Astrocyte (in vitro differentiated cells and primary cell): ENCODE data around the gene SEC23A. TPM values are rescaled to one million over a fixed set of nuclear protein-coding genes. Genes with fewer than 3 reads are reported as not detected.
A peak's percentile ranks its signal among the peaks of the same experiment; 100 is the strongest.
"Not testable (repeated sequence)": the region's sequence is repeated elsewhere in the genome, so short reads cannot be mapped to it uniquely, and the experiment has no call there.

Source experiments
- DNase-seq: peaks from one replicate; pipeline ENCODE4 v3.0.0-alpha.2; 2010; ENCODE audit warnings: low read depth
- FAIRE-seq: peaks from 2 replicates; lab custom pipeline; 2011; peaks lifted over from hg19 to GRCh38; lab: Jason Lieb, UNC
- H2AFZ ChIP-seq: 2 replicates; pipeline ENCODE4 v1.6.0; 2012; ENCODE audit warnings: low read depth, low read length, inconsistent platforms
- H3K27ac ChIP-seq: 2 replicates; pipeline ENCODE4 v1.5.1; 2011; ENCODE audit warnings: low read depth, low read length, inconsistent platforms
- H3K27me3 ChIP-seq: 2 replicates; pipeline ENCODE4 v1.6.0; 2011; ENCODE audit warnings: low read length, inconsistent platforms; ENCODE audit not compliant: insufficient read depth
- H3K36me3 ChIP-seq: 2 replicates; pipeline ENCODE4 v1.5.1; 2011; ENCODE audit warnings: low read length, inconsistent platforms; ENCODE audit not compliant: insufficient read depth
- H3K4me1 ChIP-seq: 2 replicates; pipeline ENCODE4 v1.5.1; 2011; ENCODE audit warnings: low read length, inconsistent platforms; ENCODE audit not compliant: insufficient read depth
- H3K4me2 ChIP-seq: 2 replicates; pipeline ENCODE4 v1.6.0; 2012; ENCODE audit warnings: low read length, inconsistent platforms
- H3K4me3 ChIP-seq: 2 replicates; pipeline ENCODE4 v1.5.1; 2011; ENCODE audit warnings: low read depth, mild to moderate bottlenecking, low read length, inconsistent platforms; ENCODE audit not compliant: insufficient read depth
- H3K79me2 ChIP-seq: 2 replicates; pipeline ENCODE4 v1.6.0; 2012; ENCODE audit warnings: mild to moderate bottlenecking, low read length, inconsistent platforms; ENCODE audit not compliant: insufficient read depth
- H3K9ac ChIP-seq: 2 replicates; pipeline ENCODE4 v1.6.0; 2012; ENCODE audit warnings: mild to moderate bottlenecking, low read length, inconsistent platforms
- H3K9me3 ChIP-seq: 2 replicates; pipeline ENCODE4 v1.5.1; 2012; ENCODE audit warnings: low read depth, mild to moderate bottlenecking, low read length, inconsistent platforms; ENCODE audit not compliant: insufficient read depth
- H4K20me1 ChIP-seq: 2 replicates; pipeline ENCODE4 v1.6.0; 2012; ENCODE audit warnings: low read length, inconsistent platforms; ENCODE audit not compliant: insufficient read depth
- H3K27ac Mint-ChIP-seq: one replicate; pipeline ENCODE4 v1.8.0; 2021; ENCODE audit warnings: mild to moderate bottlenecking, mixed read lengths; ENCODE audit not compliant: unreplicated experiment
- H3K27me3 Mint-ChIP-seq: one replicate; pipeline ENCODE4 v1.8.0; 2021; ENCODE audit warnings: low read depth, mixed read lengths; ENCODE audit not compliant: unreplicated experiment
- H3K36me3 Mint-ChIP-seq: one replicate; pipeline ENCODE4 v1.8.0; 2021; ENCODE audit warnings: low read depth, mixed read lengths; ENCODE audit not compliant: unreplicated experiment
- H3K4me1 Mint-ChIP-seq: one replicate; pipeline ENCODE4 v1.8.0; 2021; ENCODE audit warnings: low read depth, mixed read lengths; ENCODE audit not compliant: unreplicated experiment
- H3K4me3 Mint-ChIP-seq: one replicate; pipeline ENCODE4 v1.8.0; 2021; ENCODE audit warnings: mild to moderate bottlenecking, moderate library complexity, mixed read lengths; ENCODE audit not compliant: unreplicated experiment
- H3K9me3 Mint-ChIP-seq: one replicate; pipeline ENCODE4 v1.8.0; 2021; ENCODE audit warnings: mild to moderate bottlenecking, mixed read lengths; ENCODE audit not compliant: unreplicated experiment
- CTCF ChIP-seq: IDR thresholded peaks from 2 replicates; pipeline ENCODE4 v1.5.1; 2011; ENCODE audit warnings: low read depth, mild to moderate bottlenecking, inconsistent platforms, low read length, moderate library complexity; ENCODE audit not compliant: insufficient read depth
- EZH2 ChIP-seq: IDR thresholded peaks from 2 replicates; pipeline ENCODE4 v1.6.1; 2012; ENCODE audit warnings: mild to moderate bottlenecking, low read length, inconsistent platforms; ENCODE audit not compliant: insufficient read depth
- total RNA-seq: library from RNA; stranded (reverse); gene quantifications from 2 replicates; pipeline ENCODE4 v1.2.1, GENCODE V29; 2021

The SEC23A gene
- total RNA-seq, 1 donor from 2014 or later, result 229 TPM

DNA sequence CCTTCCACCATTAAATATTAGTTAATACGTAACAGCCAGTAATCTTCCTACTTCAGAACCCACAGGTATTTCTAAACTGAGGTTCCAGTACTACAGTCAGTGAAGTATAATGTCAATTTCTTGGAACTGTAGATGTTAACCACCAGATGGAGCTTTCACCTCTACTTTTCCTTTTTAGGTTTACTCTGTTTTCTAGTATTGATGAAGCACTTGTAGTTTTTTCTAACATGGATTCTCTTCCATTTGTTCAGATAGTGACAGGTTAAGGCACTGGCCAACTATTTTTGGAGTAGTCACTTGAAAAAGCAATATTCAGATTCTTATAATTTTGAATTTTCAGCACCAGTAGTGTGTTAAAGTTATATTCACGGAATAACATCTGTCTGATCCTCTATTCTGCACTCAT is 4.6 kb upstream of the SEC23A start:
- Histone ChIP-seq H3K27me3 (no peaks in the 10 kb centered on the region), H3K36me3 (no peaks in the 10 kb centered on the region), H3K9me3 (no peaks in the 10 kb centered on the region), H4K20me1 (no peaks in the 10 kb centered on the region), H3K4me3 (no peak overlapping the region), H3K27ac (no peak overlapping the region), H3K79me2 (peaks cover 20% of the 10 kb centered on the region), H3K4me1 (no peaks in the 10 kb centered on the region), H3K4me2 (no peak overlapping the region), H2AFZ (no peak overlapping the region), H3K9ac (no peak overlapping the region)
- Mint-ChIP-seq H3K27ac (no peak overlapping the region), H3K4me1 (peaks cover 4% of the 10 kb centered on the region), H3K9me3 (no peaks in the 10 kb centered on the region), H3K27me3 (no peaks in the 10 kb centered on the region), H3K36me3 (no peaks in the 10 kb centered on the region), H3K4me3 (no peak overlapping the region)
- FAIRE-seq (no peak), DNase-seq (peak; percentile 39)
- TF ChIP-seq EZH2 (no peak), CTCF (peak; percentile 42)

GRCh38 chr14:39104078-39104801 is 1.2 kb upstream of the SEC23A start:
- H3K4me1 ChIP-seq, result not testable (repeated sequence)

GRCh38 chr14:39102265-39102968 is 618 bp downstream of the SEC23A start:
- peak overlapping the region; percentile 94 for H3K4me2 ChIP-seq
- DNase-seq (peak; percentile 29), FAIRE-seq (no peak)
- TF ChIP-seq CTCF (no peak), EZH2 (no peak)
- peaks cover 34% of the 10 kb centered on the region for H4K20me1 ChIP-seq
- Mint-ChIP-seq H3K27ac (peak overlapping the region; percentile 95), H3K9me3 (no peaks in the 10 kb centered on the region), H3K27me3 (no peaks in the 10 kb centered on the region), H3K36me3 (peaks cover 2% of the 10 kb centered on the region), H3K4me3 (peak overlapping the region; percentile 97), H3K4me1 (peaks cover 19% of the 10 kb centered on the region)
- H3K79me2 ChIP-seq, result peaks cover 69% of the 10 kb centered on the region
- H3K27ac ChIP-seq, result peak overlapping the region; percentile 95
- peak overlapping the region; percentile 58 for H2AFZ ChIP-seq
- no peaks in the 10 kb centered on the region for H3K36me3 ChIP-seq
- H3K9me3 ChIP-seq, result no peaks in the 10 kb centered on the region
- H3K27me3 ChIP-seq, result no peaks in the 10 kb centered on the region
- H3K4me1 ChIP-seq, result no peaks in the 10 kb centered on the region
- peak overlapping the region; percentile 98 for H3K9ac ChIP-seq
- peak overlapping the region; percentile 95 for H3K4me3 ChIP-seq

More at GRCh38 chr14:39104078-39104801, 1.2 kb upstream of the SEC23A start:
- H3K27ac ChIP-seq, result peak overlapping the region; percentile 95
- H3K4me3 ChIP-seq, result peak overlapping the region; percentile 95
- not testable (repeated sequence) for H3K27me3 Mint-ChIP-seq, H2AFZ ChIP-seq, DNase-seq, H3K27me3 ChIP-seq, H3K9me3 ChIP-seq, H3K36me3 ChIP-seq, H3K36me3 Mint-ChIP-seq, H3K9me3 Mint-ChIP-seq
- peak overlapping the region; percentile 99 for H3K27ac Mint-ChIP-seq
- peaks cover 14% of the 10 kb centered on the region for H3K4me1 Mint-ChIP-seq
- peaks cover 53% of the 10 kb centered on the region for H3K79me2 ChIP-seq
- H3K4me3 Mint-ChIP-seq, result peak overlapping the region; percentile 97
- peak overlapping the region; percentile 94 for H3K4me2 ChIP-seq
- peak overlapping the region; percentile 98 for H3K9ac ChIP-seq
- peaks cover 18% of the 10 kb centered on the region for H4K20me1 ChIP-seq
- FAIRE-seq, result peak; percentile 9
